ENCODE data around the gene P2RX3.
"Not testable (repeated sequence)": the region's sequence is repeated elsewhere in the genome, so short reads cannot be mapped to it uniquely, and the experiment has no call there.

P2RX3 gene

DNA sequence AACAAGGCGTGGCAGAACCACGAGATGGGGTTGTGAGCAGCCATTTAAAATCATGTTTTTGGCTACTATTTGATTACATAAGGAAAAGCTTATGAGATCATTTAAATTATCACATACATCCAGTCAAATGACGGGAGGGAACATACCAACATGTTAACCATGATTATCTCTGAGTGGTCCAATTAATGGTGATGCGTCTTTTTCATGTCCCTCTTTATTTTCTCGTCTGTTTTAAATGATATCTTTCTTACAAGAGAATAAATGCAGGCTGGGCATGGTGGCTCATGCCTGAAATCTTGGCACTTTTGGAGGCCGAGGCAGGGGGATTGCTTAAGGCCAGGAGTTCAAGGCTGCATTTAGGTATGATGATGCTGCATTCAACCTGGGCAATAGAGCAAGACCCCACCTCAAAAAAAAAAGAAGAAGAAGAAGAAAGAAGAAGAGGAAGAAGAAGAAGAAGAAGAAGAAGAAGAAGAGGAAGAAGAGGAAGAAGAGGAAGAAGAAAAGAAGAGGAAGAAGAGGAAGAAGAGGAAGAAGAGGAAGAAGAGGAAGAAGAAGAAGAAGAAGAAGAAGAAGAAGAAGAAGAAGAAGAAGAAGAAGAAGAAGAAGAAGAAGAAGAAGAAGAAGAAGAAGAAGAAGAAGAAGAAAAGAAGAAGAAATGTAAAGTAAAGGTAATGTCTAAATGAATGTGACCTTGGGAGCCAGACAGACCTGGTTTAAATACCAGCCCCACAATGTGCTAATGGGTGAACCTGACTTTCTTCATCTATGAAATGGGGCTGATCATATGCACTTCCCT is 65.0 kb downstream of the P2RX3 start:
- not testable (repeated sequence) for DNase-seq

DNA sequence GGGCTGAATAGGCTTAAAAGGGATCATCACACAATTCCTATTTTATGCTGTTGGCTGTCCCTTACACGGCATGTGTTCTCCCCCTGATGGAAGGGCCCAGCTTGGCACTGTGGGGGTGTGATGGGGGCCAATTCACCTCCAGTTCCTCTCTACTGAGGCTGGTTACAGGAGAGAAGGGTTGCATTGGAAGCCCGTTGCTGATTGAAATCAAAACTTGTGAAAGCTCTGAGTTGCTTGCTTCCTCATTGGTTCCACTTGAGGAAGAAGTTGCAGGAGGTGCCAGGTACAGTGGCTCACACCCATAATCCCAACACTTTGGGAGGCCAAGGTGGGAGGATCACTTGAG is 65.6 kb downstream of the P2RX3 start:
- DNase-seq: no peak

- DNase-seq: no peak
Observed at GRCh38 chr11:57405271-57405860, 67.2 kb downstream of the P2RX3 start.

DNA sequence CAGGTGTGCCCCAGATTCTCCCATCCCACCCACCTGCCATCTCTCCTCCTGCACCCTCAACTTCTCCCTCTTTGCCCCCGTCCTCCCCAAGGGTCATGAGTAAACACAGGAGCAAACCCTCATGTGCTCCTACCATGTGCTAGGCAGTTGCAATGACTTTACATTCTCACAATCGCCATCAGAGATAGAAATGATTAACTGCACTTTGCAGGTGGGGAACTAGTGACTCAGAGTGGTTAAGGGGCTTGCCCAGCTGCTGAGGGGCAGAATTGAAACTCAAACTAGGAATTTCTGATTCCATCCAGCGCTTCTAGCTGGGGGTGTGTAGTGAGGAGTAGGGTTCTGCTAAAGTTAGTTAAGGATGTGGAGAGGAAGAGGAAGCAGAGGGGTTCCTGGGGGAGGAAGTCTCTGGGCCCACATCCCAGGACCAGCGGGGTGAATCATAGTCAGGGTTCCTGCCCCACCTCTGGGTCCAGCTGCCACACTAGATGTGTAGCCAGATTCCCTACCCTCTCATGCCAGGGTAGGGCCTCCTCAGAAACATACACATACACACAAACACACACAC is 68.3 kb downstream of the P2RX3 start:
- no peak for DNase-seq

GRCh38 chr11:57407010-57407920 is 69.1 kb downstream of the P2RX3 start:
- DNase-seq: no peak

DNA sequence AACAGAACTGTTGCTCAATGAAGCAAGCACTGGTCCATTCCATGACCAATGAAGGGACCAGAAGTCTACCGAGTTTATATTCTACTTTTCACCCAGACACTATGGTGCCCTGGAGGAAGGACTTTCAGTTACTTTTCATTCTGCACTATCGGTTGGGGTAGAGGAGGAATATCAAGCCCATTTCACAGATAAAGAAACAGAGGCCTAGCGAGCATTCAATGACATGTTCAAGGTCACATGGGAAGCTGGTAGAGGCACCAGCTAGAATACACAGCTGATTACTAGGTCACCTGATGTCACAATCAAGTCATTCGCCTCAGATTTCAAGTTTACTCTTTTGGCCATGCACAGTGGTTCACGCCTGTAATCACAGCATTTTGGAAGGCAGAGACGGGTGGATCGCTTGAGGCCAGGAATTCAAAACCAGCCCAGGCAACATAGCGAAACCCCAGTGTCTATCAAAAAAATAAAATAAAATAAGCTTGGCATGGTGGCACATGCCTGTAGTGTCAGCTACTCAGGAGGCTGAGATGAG is 69.9 kb downstream of the P2RX3 start:
- DNase-seq: no peak

DNA sequence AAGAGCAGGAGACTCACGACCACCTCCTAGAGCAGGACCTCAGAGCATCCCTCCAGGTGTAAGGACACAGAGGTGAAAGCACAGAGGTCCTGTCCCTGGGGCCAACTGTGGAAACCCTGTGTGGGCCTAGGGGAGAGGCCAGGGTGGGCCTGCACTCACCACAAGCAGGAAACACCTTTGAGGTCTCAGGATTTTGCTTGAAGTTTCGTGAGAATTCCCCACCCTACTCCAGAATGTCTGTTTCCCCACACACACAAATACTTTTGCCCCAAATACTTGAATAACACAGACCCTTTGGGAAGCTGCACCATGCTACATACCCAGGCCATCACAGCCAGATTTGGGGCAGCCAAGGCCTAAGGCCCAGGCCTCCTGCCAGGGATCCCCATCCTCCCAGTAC is 70.6 kb downstream of the P2RX3 start:
- no peak for DNase-seq

GRCh38 chr11:57409321-57410100 is 71.4 kb downstream of the P2RX3 start:
- no peak for DNase-seq

GRCh38 chr11:57410287-57410686 is 72.1 kb downstream of the P2RX3 start:
- no peak for DNase-seq

DNA sequence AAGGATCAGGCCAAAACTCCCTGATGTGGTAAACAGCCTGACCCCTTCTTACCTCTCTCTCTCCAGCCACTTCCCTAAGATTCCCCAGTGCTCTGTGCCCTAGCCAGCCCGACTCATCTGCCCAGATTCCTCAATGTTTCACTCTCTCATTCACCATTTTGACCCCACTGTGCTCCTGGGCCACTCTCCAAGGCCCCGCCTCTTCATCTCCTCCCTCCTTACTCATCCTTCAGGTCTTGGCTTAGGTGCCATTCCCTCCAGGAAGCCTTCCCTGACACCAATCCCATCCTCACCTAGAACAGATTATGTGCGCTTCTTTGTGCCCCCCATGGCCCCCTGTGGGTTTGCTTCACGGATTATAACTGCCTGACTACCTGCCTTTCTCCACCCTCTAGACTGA is 75.5 kb downstream of the P2RX3 start:
- no peak for DNase-seq

- DNase-seq: no peak
Observed at GRCh38 chr11:57414612-57415212, 76.6 kb downstream of the P2RX3 start.

DNA sequence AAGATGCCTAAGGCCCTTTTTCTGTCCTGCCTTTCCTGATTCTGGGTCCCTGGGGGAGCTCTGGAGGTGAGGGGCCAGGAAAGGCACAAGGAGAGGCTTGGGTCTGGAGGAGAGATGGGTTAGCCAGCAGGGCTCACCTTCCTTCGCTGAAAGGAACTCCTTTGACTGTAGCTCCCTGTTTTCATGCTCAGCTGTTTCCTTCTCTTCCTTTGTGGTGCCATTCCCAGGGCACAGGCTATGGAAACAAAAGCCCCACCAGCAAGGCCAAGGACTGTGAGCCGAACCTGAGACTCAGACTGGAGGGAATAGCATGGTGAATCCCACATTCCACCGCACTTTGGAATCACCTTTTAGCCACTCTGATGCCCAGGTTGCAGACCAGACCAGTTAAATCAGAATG is 78.3 kb downstream of the P2RX3 start:
- DNase-seq: no peak

- no peak for DNase-seq
Observed at GRCh38 chr11:57417056-57417455, 78.9 kb downstream of the P2RX3 start.

GRCh38 chr11:57418131-57418530 is 80.0 kb downstream of the P2RX3 start:
- DNase-seq: no peak

DNA sequence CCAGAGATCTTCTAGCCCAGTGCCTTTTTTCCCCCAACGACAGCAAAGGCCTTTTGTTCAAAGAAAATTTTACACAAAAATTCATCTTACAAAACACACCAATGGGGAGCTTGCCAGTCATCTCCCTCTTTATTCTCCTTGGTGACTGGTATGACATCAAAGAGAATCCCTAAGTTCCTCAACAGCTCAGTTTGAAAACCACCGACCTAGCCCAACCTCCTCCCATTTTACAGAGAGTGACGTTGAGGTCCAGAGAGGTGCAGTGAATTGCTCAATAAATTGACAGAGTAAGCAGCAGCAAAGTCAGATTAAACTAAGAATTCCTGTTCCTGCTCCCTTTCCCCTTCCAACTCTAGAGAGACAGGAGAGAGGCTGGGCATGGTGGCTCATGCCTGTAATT is 81.0 kb downstream of the P2RX3 start:
- no peak for DNase-seq

GRCh38 chr11:57421066-57421465 is 82.9 kb downstream of the P2RX3 start:
- no peak for DNase-seq

DNA sequence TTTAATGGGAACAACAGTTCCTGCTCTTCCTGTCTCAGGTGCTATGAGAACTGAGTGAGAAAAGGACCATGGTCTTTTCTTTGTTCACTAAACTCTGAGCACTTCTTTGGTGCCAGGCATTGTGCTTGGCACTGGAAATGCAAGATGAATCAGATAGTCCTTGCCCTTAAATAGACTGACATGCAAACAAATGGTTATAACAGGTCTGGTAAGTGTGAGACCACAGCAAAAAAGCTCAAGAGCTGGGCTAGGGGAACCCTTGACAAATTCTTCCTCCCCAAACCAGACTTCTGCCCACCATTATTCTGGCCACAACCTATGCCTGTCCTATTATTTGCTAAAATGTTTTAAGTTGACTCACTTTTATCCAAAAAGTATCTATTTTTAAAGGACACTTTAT is 83.7 kb downstream of the P2RX3 start:
- no peak for DNase-seq
